SK-N-SH (cell line): ENCODE data around the gene SPEF2. TPM values are rescaled to one million over a fixed set of nuclear protein-coding genes. Genes with fewer than 3 reads are reported as not detected.

Experiments used
- CTCF ChIA-PET: fragments of 300-600, 350-600 bp; formaldehyde crosslinking; extraction: SDS; loops from one replicate; lab custom pipeline; 2021; lab: Yijun Ruan, JAX
- POLR2A ChIA-PET: fragments of 350-600 bp; sonication (Branson Sonifier 250); formaldehyde crosslinking; extraction: SDS; loops from one replicate; lab custom pipeline; 2020; ENCODE audit warnings: antibody characterized with exemption, inconsistent platforms; lab: Yijun Ruan, JAX
- DNase-seq: peaks from one replicate; pipeline ENCODE4 v3.0.0; 2012
- H2AFZ ChIP-seq: fragments of 200-600 bp; sonication (generic); 2 replicates; pipeline ENCODE4 v1.8.1; 2016; ENCODE audit warnings: antibody characterized with exemption, mild to moderate bottlenecking, low read depth
- H3F3A ChIP-seq: fragments of 200-600 bp; sonication (generic); replicated peaks from 2 replicates; pipeline ENCODE3; 2016; ENCODE audit warnings: antibody characterized with exemption, mild to moderate bottlenecking; ENCODE audit not compliant: insufficient read depth
- H3K27ac ChIP-seq, 2 experiments: fragments of 200-500 bp in 1 of 2; fragments of 200-600 bp in 1 of 2; sonication (Bioruptor generic) in 1 of 2; sonication (generic), shearing (Covaris generic) in 1 of 2; 2 replicates each; pipeline versions ENCODE4 v1.5.1 to v1.6.1; 2014 to 2016; ENCODE audit warnings: low read depth in 2 of 2, inconsistent platforms in 1 of 2, low read length in 1 of 2, mild to moderate bottlenecking in 1 of 2, mixed read lengths in 1 of 2
- H3K27me3 ChIP-seq: fragments of 200-600 bp; sonication (generic), shearing (Covaris generic); 2 replicates; pipeline ENCODE4 v1.6.1; 2016; ENCODE audit warnings: mixed run types; ENCODE audit not compliant: insufficient read depth
- H3K36me3 ChIP-seq, 2 experiments: fragments of 200-500 bp in 1 of 2; fragments of 200-600 bp in 1 of 2; sonication (Bioruptor generic) in 1 of 2; sonication (generic) in 1 of 2; replicated peaks in 1 of 2; 2 replicates each; pipeline versions ENCODE3 to v1.5.1; 2014 to 2016; ENCODE audit warnings: low read length in 1 of 2, mild to moderate bottlenecking in 1 of 2; ENCODE audit not compliant: insufficient read depth in 2 of 2, control insufficient read depth in 1 of 2
- H3K4me1 ChIP-seq, 2 experiments: fragments of 200-500 bp in 1 of 2; fragments of 200-600 bp in 1 of 2; sonication (Bioruptor generic) in 1 of 2; sonication (generic), shearing (Covaris generic) in 1 of 2; 2 replicates each; pipeline versions ENCODE4 v1.5.1 to v1.6.1; 2014 to 2016; ENCODE audit warnings: low read depth in 1 of 2, low read length in 1 of 2, mixed run types in 1 of 2; ENCODE audit not compliant: insufficient read depth in 2 of 2, control insufficient read depth in 1 of 2
- H3K4me2 ChIP-seq: fragments of 200-600 bp; sonication (generic), shearing (Covaris generic); 2 replicates; pipeline ENCODE4 v1.6.1; 2017; ENCODE audit warnings: mixed run types
- H3K4me3 ChIP-seq, 2 experiments: fragments of 200-500 bp in 1 of 2; fragments of 200-600 bp in 1 of 2; sonication (Bioruptor generic) in 1 of 2; sonication (generic), shearing (Covaris generic) in 1 of 2; 2 replicates each; pipeline versions ENCODE4 v1.5.1 to v1.8.1; 2014 to 2016; ENCODE audit warnings: low read depth in 2 of 2, inconsistent platforms in 1 of 2, low read length in 1 of 2, mild to moderate bottlenecking in 1 of 2, mixed read lengths in 1 of 2, moderate library complexity in 1 of 2
- H3K79me2 ChIP-seq: fragments of 200-600 bp; sonication (generic); 2 replicates; pipeline ENCODE4 v1.8.1; 2017; ENCODE audit warnings: mild to moderate bottlenecking; ENCODE audit not compliant: insufficient read depth
- H3K9ac ChIP-seq: fragments of 200-600 bp; sonication (generic); 2 replicates; pipeline ENCODE4 v1.6.1; 2017; ENCODE audit warnings: mixed run types
- H3K9me2 ChIP-seq: fragments of 200-600 bp; sonication (generic); 2 replicates; pipeline ENCODE4 v1.6.1; 2017; ENCODE audit warnings: mixed run types
- H3K9me3 ChIP-seq: fragments of 200-600 bp; sonication (generic); 2 replicates; pipeline ENCODE4 v1.6.1; 2017; ENCODE audit warnings: mixed run types, mild to moderate bottlenecking, moderate library complexity
- H4K20me1 ChIP-seq: fragments of 200-600 bp; sonication (generic); 2 replicates; pipeline ENCODE4 v1.6.1; 2017; ENCODE audit warnings: mild to moderate bottlenecking, mixed run types; ENCODE audit not compliant: insufficient read depth
- CHD2 ChIP-seq: fragments of 150-350 bp; IDR thresholded peaks from 2 replicates; pipeline ENCODE4 v1.6.1; 2018; ENCODE audit warnings: low read length; ENCODE audit not compliant: partially characterized antibody
- CTCF ChIP-seq: fragments of 200-600 bp; sonication (generic); IDR thresholded peaks from 2 replicates; pipeline ENCODE4 v1.6.1; 2017; ENCODE audit warnings: antibody characterized with exemption, mild to moderate bottlenecking, moderate library complexity
- ELF1 ChIP-seq: IDR thresholded peaks from 2 replicates; pipeline ENCODE4 v1.4.0; 2012
- EP300 ChIP-seq, 2 experiments: IDR thresholded peaks; 2 replicates each; pipeline versions ENCODE4 v1.4.0 to v1.6.1; 2012; ENCODE audit warnings: borderline replicate concordance in 1 of 2, low read depth in 1 of 2, low read length in 1 of 2
- FOSL2 ChIP-seq: IDR thresholded peaks from 2 replicates; pipeline ENCODE4 v1.4.0; 2012; ENCODE audit warnings: low read depth, mild to moderate bottlenecking, moderate library complexity, borderline replicate concordance
- FOXJ3 ChIP-seq: sonication (generic); formaldehyde crosslinking; IDR thresholded peaks from 2 replicates; pipeline ENCODE4 v1.5.1; 2020; ENCODE audit warnings: mild to moderate bottlenecking, missing genetic modification reagents
- GATA2 ChIP-seq: sonication (generic); formaldehyde crosslinking; IDR thresholded peaks from 2 replicates; pipeline ENCODE4 v1.5.0; 2020; ENCODE audit warnings: mild to moderate bottlenecking, missing genetic modification reagents
- JUND ChIP-seq: IDR thresholded peaks from 2 replicates; pipeline ENCODE4 v1.4.0; 2012
- MEF2A ChIP-seq: IDR thresholded peaks from 2 replicates; pipeline ENCODE4 v1.4.0; 2012; ENCODE audit warnings: low read depth, borderline replicate concordance
- NFIC ChIP-seq: IDR thresholded peaks from 2 replicates; pipeline ENCODE4 v1.4.0; 2012; ENCODE audit warnings: borderline replicate concordance
- POLR2AphosphoS5 ChIP-seq: IDR thresholded peaks from 2 replicates; pipeline ENCODE4 v1.6.1; 2012; ENCODE audit warnings: low read depth, low read length
- RAD21 ChIP-seq: IDR thresholded peaks from 2 replicates; pipeline ENCODE4 v1.6.1; 2012; ENCODE audit warnings: mild to moderate bottlenecking, low read length
- RCOR1 ChIP-seq: fragments of 150-350 bp; IDR thresholded peaks from 2 replicates; pipeline ENCODE4 v1.6.1; 2017; ENCODE audit warnings: antibody characterized with exemption, low read length
- RXRA ChIP-seq: IDR thresholded peaks from 2 replicates; pipeline ENCODE4 v1.4.0; 2012; ENCODE audit warnings: low read depth, mild to moderate bottlenecking, borderline replicate concordance
- TCF12 ChIP-seq: IDR thresholded peaks from 2 replicates; pipeline ENCODE4 v1.4.0; 2012
- TEAD4 ChIP-seq: IDR thresholded peaks from 2 replicates; pipeline ENCODE4 v1.4.0; 2012; ENCODE audit warnings: mild to moderate bottlenecking, borderline replicate concordance; ENCODE audit not compliant: insufficient read depth
- USF1 ChIP-seq: IDR thresholded peaks from 2 replicates; pipeline ENCODE4 v1.4.0; 2012; ENCODE audit warnings: low read depth, borderline replicate concordance
- USF2 ChIP-seq: fragments of 150-350 bp; IDR thresholded peaks from 2 replicates; pipeline ENCODE4 v1.6.1; 2017; ENCODE audit warnings: antibody characterized with exemption, low read length, low read depth, borderline replicate concordance
- YY1 ChIP-seq: IDR thresholded peaks from 2 replicates; pipeline ENCODE4 v1.4.0; 2012; ENCODE audit warnings: low read depth, mild to moderate bottlenecking
- WGBS: methylation state at CpG from one replicate; pipeline ENCODE4 v1.1.6; 2017; ENCODE audit warnings: low lambda C conversion rate; 5-methylcytosine and 5-hydroxymethylcytosine counted together
- polyA plus RNA-seq, 3 experiments: library from polyadenylated mRNA; depleted of rRNA; stranded (reverse); fragments of >200 nt; gene quantifications; 2 replicates each; pipeline ENCODE4 v1.2.3, GENCODE V29; 2012
- TF ChIP-seq, protein P1 (sequence below): IDR thresholded peaks from 2 replicates; pipeline ENCODE4 v1.6.1; 2012; ENCODE audit warnings: mild to moderate bottlenecking, low read depth, low read length, moderate library complexity

SPEF2 gene
- polyA plus RNA-seq, 1 of the 3 experiments (the other 2 are of a cell fraction): 1.6 TPM

DNA sequence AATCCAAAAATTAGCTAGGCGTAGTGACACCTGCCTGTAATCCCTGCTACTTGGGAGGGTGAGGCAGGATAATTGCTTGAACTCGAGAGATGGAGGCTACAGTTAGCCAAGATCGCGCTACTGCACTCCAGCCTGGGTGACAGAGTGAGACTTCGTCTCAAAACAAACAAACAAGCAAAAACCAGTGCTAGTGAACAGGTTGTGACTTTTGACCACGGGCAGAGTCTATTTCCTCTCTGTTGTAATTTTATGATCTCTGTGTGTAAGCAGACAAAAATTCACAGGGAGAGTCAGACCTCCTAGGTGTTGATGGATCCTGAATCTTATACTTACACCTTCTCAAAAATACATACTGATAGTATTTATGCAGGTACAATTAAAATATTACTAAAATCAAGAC lies 65.8 kb downstream of the SPEF2 start:
- Histone ChIP-seq H3K9me3 (no peaks in the 10 kb centered on the region), H4K20me1 (no peaks in the 10 kb centered on the region), H3K4me3 (no peak overlapping the region), H3K27me3 (no peaks in the 10 kb centered on the region), H3K27ac (no peak overlapping the region), H3K4me2 (no peak overlapping the region), H3K36me3 (no peaks in the 10 kb centered on the region), H3K9ac (no peak overlapping the region), H2AFZ (no peak overlapping the region), H3K4me1 (peaks cover 0 to 4% of the 10 kb centered on the region in 2 experiments; a peak in 1 of 4 replicates), H3F3A (no peaks in the 10 kb centered on the region), H3K79me2 (no peaks in the 10 kb centered on the region), H3K9me2 (no peaks in the 10 kb centered on the region)
- WGBS: 64% methylated on average over 6 of the region's 6 CpGs
- TF ChIP-seq ELF1: no peak
- no peak for TF ChIP-seq USF2
- TF ChIP-seq MEF2A: no peak
- TF ChIP-seq POLR2AphosphoS5: no peak
- TF ChIP-seq RXRA: no peak
- TF ChIP-seq YY1: no peak
- TF ChIP-seq CHD2: no peak
- TF ChIP-seq EP300 (IDR thresholded peaks at IDR 0.05; ENCODE audit: borderline replicate concordance in 1 of 2, low read depth in 1 of 2, low read length in 1 of 2): no peak
- no peak for TF ChIP-seq FOSL2
- TF ChIP-seq RCOR1: no peak
- TF ChIP-seq, protein P1, sequence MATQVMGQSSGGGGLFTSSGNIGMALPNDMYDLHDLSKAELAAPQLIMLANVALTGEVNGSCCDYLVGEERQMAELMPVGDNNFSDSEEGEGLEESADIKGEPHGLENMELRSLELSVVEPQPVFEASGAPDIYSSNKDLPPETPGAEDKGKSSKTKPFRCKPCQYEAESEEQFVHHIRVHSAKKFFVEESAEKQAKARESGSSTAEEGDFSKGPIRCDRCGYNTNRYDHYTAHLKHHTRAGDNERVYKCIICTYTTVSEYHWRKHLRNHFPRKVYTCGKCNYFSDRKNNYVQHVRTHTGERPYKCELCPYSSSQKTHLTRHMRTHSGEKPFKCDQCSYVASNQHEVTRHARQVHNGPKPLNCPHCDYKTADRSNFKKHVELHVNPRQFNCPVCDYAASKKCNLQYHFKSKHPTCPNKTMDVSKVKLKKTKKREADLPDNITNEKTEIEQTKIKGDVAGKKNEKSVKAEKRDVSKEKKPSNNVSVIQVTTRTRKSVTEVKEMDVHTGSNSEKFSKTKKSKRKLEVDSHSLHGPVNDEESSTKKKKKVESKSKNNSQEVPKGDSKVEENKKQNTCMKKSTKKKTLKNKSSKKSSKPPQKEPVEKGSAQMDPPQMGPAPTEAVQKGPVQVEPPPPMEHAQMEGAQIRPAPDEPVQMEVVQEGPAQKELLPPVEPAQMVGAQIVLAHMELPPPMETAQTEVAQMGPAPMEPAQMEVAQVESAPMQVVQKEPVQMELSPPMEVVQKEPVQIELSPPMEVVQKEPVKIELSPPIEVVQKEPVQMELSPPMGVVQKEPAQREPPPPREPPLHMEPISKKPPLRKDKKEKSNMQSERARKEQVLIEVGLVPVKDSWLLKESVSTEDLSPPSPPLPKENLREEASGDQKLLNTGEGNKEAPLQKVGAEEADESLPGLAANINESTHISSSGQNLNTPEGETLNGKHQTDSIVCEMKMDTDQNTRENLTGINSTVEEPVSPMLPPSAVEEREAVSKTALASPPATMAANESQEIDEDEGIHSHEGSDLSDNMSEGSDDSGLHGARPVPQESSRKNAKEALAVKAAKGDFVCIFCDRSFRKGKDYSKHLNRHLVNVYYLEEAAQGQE: no peak
- TF ChIP-seq FOXJ3 (CRISPR knock-in tag): no peak
- CTCF ChIA-PET: no interaction called here
- DNase-seq: no peak
- POLR2A ChIA-PET: no interaction called here

DNA sequence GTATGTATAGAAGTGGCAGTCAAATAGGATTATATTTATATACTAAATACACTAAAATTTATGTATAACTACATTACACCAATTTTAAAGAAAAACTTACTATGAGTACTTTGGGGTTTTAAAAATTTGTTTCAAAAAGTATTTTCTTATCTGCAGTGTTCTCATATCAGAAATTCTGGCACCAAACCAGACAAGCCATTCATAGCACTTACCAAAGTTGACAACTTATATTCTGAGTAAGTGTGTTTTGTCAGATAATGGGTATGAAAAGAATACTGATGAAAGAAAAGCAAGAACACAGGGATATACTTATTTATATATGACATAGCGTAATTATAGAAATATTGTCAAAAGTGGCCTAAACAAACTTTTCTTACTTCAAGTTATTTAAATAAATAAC lies 67.5 kb downstream of the SPEF2 start:
- no peak for DNase-seq
- Histone ChIP-seq H3K9me2 (no peaks in the 10 kb centered on the region), H3K79me2 (no peaks in the 10 kb centered on the region), H3K36me3 (no peaks in the 10 kb centered on the region), H3K4me2 (no peak overlapping the region), H3K9ac (no peak overlapping the region), H3K9me3 (no peaks in the 10 kb centered on the region), H3K27ac (no peak overlapping the region), H2AFZ (no peak overlapping the region), H3K27me3 (no peaks in the 10 kb centered on the region), H3F3A (peaks cover 3% of the 10 kb centered on the region), H3K4me1 (no peaks in the 10 kb centered on the region), H3K4me3 (no peak overlapping the region), H4K20me1 (no peaks in the 10 kb centered on the region)
- 70% methylated on average over 1 of the region's 1 CpG for WGBS
- CTCF ChIA-PET: no interaction called here
- POLR2A ChIA-PET: no interaction called here
- TF ChIP-seq FOXJ3 (CRISPR knock-in tag): no peak
- no peak for TF ChIP-seq RAD21
- no peak for TF ChIP-seq RCOR1
- TF ChIP-seq TEAD4: no peak
- TF ChIP-seq ELF1: no peak
- no peak for TF ChIP-seq CTCF
- no peak for TF ChIP-seq USF1
- TF ChIP-seq GATA2: no peak
- TF ChIP-seq CHD2: no peak
- no peak for TF ChIP-seq EP300 (IDR thresholded peaks at IDR 0.05; ENCODE audit: borderline replicate concordance in 1 of 2, low read depth in 1 of 2, low read length in 1 of 2)
- no peak for TF ChIP-seq FOSL2
- TF ChIP-seq NFIC: no peak
- TF ChIP-seq TCF12: no peak
- no peak for TF ChIP-seq YY1
- no peak for TF ChIP-seq JUND
